GM19455 (cell line): ENCODE measurements around the gene STK10.

Source experiments
- ATAC-seq: cut with Tn5 transposase; IDR thresholded peaks from one replicate; pipeline ENCODE4 v1.9.1; 2021; ENCODE audit not compliant: unreplicated experiment

The STK10 gene

DNA sequence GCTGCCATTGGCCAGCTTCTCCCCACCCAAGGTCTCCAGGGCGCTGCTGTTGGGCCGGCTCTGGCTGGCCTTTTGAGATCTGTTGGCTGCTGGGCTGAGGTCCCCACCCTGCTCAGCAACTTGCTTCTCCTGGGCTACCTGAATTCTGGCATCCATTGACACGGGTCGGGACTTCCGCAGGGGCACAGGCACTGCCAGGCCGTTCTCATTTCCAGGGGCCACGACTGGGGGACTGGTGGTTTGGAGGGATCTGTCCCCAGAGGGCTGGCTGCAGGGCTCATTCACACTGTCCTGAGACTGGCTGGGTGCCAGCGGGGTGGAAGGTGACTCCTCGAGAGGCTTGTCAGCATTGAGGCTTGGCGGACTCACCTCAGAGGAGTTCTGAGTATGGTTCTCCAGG is 94.5 kb downstream of the STK10 start:
- ATAC-seq: no peak

DNA sequence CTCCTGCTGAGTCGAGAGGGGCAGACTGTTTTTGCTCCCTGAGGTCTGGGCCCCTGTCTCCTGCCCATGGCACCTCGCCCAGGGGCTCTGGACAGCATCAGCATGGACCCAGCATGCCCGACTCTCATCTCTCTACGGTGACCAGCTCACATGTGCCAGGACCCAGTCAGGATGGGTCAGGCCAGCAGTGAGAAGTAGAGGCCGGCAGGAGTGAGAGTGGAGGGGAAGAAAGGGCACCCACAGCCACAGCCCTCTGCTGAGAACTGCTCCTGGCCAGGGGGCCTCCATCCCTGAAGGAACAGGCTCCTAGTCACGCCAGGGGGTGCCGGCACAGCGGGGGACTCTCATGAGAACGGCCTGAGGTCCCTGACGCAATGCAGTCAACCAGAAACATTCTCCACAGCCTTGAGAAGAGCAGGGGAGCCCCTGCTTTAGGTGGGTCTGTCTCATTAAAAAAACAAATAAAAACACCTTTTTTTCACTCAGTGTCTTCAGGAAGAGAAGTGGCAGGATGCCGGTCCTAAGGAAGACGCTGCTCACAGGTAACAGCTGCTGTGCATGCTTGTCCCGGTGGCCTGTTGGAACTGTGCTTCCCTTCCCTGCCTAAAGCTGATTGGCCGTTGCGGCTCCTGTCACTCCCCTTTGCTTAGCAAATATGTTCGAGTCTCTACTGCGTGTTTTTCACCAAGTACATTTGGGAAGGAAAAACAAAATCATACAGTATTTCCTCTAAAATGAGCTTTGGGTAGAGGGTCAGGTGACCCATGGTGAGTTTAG is 95.9 kb downstream of the STK10 start:
- no peak for ATAC-seq

DNA sequence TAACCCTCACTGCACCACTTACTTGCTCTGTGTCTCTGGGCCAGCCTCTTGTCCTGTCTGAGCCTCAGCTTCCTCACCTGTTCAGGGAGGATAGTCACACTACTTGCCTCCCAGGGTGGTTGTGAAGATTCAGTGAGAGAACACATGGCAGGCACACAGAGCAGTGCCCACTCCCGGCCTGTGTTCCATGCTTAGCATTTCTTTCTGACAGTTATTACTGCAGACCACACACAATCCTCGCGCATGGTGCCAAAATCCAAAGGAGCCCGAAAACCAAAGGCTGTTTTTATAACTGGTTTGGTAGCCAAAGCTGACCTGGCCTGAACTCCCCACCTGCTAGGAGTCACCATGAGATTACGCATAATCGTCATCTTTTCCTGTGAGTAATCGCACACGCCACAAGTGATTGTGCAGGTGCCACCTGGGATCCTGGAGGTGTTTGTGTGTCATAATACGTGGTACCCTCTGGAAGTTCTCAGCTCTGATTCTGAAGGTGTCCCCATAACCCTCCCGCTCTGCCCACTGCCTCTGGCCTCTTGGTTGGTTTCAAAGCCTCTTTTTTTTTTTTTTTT is 97.0 kb downstream of the STK10 start:
- ATAC-seq: no peak

DNA sequence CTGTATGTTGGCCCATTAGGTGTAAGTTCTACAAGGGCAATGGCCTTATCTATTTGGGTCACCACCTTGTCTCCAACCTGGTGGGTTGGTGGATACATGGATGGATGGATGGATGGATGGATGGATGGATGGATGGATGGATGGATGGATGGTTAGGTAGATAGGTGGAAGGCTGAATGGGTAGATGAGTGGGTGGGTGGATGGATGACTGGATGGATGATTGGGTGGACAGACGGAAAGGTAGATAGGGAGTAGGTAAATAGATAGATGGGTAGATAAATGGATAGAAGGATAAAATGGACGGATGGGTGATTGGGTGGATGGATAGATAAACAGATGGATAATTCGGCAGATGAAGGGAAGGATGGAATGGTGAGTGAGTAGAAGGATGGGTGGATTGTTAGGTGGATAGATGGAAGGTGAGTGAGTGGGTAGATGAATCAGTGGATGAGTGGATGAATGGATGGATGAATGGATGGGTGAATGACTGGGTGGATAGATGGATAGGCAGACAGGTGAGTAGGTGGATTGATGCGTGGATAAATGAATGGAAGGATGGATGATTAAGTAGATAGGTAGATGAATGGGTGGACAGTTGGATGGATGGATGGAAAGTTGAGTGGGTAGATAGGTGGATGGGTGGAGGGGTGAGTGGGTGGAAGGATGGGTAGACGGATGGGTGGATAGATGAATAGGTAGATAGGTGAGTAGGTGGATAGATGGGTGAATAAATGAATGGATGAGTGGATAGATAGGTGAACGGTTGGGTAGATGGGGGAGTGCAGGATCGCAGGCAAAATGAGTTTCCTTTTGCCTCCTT is 98.5 kb downstream of the STK10 start:
- ATAC-seq: no peak

DNA sequence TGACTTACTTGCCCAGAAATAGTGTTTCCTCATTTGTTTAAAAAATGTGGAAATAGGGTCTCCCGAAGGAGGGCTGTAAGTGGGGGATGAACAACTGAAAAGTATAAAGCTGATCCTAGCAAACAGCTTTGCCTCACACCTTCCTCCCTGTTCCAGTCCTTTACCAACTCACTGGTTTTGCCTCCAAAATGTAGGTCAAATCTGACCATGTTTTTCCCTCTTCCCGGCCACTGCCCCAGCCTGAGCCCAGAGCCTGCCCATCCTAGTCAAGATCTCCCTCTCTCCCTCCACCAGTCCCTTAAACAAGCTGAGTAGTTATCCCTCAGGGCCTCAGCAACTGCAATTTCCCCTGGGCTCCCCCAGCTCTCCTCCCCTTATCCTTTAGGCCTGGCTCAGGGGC is 99.2 kb downstream of the STK10 start:
- ATAC-seq: no peak

DNA sequence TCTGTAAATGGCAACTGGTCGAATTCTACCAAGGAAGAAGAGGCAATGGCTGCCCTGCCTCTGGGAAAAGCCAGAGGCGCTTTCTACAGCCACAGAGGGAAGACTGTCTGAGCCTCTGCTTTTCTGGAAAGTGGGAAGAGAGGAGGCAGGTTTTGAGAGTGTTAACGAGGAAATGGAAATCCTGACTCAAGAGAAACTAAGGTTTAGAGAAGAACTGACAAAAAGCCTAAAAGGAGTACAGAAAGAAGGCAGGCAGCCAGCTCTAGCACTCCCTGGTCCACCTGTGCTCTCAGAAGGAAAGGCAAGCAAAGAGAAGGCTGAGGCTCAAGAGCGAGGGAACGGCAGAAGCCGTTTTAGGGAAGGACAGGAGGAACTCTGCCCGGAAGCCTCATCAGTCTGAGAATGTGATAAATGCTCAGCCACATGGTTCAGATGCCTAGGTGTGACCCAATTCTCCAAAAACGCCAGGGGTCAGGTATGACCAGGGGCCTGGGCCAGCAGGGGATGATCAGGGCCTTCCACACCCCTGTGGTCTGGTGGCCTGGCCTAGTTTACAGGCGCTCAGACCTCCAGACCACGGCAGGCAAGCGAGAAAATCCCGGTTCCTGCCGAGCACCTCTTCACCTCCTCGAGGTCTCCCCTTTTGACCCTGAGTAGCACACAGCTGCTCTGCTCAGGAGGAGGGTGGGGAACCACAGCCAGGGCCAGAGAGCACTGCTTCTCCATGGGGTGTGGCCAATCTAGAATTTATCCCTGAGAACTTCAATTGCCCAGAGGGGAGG is 101.6 kb downstream of the STK10 start:
- no peak for ATAC-seq

DNA sequence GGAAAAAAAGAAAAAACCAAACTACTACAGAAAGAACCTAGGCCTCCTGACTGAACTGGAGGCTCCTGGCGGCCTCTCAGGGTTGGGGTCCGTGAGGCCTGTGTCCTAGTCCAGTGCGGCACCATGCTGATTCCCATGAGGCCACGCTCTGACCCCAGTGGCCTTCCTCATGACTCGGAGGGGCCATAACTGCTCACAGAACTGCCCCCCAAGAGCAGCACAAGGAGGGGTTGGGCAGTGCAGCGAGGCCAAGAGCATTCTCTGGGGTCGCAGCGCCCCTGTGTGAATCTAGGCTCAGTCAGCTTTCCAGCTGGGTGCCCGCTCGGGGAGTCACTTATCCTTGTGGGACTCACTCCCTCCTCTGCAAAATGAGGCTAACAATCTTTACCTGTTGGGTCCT is 102.3 kb downstream of the STK10 start:
- no peak for ATAC-seq

DNA sequence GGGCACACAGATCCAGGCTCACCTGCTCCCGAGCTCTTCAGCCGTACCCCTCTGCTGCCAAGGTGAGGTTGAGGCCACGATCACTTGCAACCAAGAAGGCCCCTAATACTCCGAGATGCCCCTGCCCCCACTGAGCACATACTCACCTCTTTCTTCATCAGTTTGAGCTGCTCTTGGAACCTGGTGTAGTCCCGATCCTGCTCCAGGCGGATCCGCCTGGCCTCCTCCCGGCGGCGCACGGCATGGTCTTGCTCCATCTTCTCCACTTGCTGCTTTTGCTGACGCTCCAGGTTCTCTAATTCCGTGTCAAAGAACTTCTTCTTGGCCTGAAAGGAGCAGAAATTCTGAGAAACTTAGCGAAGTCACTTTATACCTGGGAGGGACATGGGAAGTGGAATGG is 105.8 kb downstream of the STK10 start:
- ATAC-seq: no peak

DNA sequence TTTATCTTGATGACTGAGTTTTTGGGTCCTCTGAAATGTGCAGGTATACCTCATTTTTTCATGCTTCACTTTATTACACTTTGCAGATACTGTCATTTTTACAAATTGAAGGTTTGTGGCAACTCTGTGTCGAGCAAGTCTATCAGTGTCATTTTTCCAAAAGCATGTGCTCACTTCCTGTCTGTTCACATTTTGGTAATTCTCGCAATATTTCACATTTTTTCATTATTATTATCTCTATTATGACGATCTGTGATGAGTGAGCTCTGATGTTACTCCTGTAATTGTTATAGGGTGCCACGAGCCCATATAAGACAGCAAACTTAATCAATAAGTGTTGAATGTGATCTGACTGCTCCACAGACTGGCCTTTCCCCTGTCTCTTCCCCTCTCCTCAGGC is 108.1 kb downstream of the STK10 start:
- no peak for ATAC-seq

DNA sequence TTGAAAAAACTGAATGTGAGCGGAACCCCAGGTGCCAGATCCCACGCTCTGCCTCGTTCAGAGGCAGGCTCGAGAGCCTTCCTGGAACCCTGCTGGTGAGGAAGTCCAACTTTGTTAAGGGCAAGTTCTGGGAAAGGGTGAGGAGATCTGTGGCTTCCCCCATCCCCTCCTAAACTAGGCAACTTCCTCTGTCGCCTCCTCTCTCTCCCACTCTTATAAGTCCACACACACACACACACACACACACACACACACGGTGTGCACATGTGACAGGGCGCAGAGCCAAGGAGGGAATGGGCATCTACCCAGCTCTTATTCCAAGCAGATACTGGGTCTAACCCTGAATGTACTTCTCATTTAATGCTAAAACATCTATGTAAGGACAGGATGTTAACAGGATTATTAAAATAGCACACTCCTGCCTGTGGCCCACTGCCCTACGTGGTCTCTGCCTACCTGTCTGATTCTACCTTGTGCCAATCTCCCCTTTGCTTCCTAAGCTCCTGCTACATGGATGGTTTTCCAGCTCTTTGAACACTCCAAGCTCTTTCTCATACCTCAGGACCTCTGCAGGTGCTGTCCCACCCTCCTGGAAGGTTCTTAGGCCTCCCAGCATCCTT is 109.2 kb downstream of the STK10 start:
- no peak for ATAC-seq

DNA sequence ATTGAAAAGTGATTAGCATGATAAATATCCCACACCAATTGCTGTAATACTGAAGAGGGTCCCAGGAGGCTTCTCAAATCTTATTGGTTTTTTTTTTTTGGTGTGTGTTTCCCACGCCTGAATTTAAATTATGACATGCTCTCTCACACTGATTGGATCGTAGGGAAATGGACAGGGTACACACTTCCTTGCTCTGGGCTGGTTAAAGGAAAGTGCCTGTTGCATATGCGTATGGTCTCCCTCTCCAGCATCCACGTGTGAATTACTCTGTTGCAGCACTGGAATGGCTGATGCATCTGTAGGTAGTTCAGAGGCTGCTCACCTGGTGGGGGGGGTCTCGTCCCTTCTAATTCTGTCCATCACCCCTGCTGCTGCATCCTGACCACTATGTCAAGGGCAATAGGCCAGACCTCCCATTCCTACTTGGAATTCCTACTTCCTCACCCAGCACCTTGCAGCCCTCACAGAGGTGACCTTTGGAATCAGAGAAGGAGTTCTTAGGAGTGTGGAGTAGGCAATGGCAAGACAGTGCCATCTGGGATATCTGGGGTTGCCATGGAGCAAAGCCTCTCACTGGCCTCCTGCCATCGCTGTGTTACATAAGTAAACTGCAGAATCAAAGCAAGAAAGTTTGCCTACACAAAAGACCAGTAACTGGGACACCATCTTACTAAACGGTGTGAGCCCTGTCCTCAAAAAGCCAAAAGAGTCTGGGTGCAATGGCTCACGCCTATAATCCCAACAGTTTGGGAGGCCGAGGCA is 110.2 kb downstream of the STK10 start:
- no peak for ATAC-seq

DNA sequence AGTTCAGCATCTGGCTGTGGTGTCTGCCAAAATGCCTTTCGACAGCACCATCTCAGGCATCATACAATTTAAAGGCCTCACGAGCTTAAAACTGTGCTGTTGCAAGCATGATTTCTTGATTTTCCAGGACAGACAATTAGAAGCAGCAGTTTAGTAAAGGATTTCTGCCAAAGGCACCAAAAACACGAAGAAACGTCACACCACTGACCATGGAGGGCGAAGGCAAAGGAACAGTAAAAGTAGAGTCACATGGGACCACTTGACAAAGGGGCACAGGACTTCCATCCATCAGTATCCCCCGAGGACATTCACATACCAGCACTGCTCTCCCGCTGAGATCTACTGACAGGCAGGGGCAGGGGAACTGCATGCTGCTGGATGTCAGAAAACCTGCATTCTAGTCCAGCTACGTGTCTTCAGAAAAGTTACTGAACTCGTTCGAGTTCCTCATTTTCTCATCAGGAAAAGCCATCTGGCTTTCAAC is 111.2 kb downstream of the STK10 start:
- ATAC-seq: no peak

DNA sequence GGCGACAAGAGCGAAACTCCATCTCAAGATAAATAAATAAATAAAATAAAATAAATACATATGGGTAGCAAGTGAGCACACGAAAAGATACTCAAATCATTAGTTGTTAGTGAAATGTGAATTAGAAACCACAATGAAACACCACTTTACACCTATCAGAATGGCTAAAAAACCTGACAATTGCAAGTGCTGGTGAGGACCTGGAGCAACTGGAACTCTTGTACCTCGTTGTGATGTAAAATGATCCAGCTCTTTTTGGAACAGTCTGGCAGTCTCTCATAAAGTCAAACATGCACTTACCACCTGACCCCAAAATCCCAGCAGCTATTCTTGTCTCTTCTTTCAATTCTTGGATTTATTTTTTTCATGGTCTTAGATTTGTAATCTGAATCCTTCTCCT is 112.4 kb downstream of the STK10 start:
- no peak for ATAC-seq

DNA sequence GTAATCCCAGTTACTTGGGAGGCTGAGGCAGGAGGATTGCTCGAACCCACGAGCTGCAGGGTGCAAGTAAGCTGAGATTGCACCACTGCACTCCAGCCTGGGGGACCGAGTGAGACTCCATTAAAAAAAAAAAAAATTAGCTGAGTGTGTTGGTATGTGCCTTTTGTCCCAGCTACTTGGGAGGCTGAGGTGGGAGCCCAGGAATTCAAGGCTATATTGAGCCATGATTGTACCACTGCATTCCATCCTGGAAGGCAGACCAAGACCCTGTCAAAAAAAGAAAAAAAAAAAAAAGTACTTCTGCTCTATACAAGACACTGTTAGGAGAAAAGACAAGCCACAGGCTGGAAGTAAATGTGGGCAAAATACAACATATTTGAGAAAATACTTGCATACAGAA is 113.1 kb downstream of the STK10 start:
- no peak for ATAC-seq

DNA sequence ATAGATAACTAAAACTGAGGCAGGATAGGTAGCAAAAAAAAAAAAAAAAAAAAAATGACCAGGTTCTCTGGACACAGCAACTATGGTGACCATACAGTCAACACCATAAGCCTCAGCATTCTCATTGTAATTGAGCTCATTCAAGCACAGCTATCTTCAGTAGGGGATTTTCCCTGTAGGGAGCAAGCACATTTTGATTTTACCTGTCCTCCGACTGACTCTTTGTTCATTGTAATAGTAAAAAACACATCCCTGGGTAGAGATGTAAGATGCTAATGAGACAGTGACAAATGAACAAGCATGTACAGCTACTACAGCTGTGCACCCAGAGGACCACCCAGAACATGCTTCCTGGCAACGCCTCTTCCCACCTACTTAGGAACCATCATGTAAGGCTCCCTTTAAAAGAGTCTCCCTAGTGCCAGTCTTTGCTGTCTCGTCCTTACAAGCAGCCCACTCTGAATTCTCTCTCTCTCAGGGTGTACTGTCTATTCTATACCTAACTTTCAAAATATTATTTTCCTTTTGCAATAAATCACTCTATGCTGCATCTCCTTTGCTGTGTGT is 116.6 kb downstream of the STK10 start:
- no peak for ATAC-seq

DNA sequence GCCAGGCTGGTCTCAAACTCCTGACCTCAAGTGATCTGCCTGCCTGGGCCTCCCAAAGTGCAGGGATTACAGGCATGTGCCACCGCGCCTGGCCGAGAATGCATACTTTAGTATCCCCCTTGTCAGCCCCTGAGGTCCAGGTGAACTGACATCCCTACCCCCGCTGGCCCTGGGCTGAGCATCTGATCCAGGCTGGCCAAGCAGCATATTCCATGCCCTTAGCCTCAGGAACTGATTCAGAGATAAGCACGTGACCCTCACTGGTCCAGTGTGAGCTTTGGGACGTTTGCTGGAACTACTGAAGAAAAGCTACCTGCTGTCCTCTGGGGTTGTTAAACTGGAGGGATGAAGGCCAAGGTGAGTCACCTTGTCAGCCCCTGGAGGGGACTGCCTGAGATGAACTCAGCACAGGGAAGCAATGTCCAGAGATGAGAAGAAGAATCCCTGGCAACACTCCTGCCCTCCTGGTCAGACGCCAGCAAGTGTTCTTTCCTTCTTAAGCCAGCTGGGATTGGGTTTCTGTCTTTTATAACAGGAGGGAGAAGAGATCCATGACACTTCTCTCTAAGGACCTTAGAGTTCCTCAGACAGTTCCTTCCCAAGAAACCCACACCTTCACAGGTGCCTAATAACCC is 122.5 kb downstream of the STK10 start:
- ATAC-seq: no peak

DNA sequence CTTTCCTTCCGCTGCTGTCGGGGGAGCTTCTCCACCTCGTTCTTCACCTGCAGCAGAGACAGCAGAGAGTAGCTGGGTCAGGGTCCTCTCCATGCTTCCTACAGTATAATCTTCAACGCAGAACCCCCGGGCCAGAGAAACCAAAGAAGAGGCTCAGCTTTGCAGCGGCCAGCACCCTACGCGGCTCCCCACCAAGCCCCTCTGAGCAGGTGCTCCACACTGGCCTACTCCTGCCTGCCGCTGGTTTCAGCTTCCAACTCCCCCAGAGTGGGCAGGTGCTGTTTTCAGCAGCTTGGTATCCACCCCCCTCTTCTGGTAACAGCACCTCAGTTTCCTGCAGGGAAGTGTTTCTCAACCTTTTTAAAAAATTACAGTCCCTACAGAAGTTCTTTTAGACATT is 123.3 kb downstream of the STK10 start:
- no peak for ATAC-seq

DNA sequence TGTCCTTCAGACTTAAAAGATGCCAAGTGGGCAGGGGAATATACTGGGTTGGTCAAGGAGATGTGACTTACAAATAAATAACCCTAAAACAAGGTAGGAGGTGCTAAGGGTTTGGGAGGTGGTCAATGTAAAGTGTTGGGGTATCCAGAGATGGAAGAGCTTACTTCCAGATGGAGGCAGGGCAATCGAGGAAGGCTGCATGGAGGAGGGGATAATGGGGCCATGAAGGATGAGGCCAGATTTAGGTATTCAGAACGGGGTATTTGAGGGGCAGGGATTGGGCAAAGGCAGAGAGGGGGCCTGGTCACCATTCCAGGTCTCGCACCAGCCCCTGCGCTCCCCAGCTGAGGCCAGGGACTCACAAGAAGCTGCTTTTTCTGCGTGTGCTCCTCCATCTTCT is 123.7 kb downstream of the STK10 start:
- no peak for ATAC-seq
